SJCRH30 (cell line): ENCODE data around the gene DSCAM. TPM values are rescaled to one million over a fixed set of nuclear protein-coding genes. Genes with fewer than 3 reads are reported as not detected.

Experiments used
- DNase-seq, 2 experiments: peaks; one replicate each; pipeline ENCODE4 v3.0.0-alpha.2; 2015 to 2020
- H3K27ac ChIP-seq: fragments of 250-450 bp; sonication (Bioruptor Pico); 2 replicates; pipeline ENCODE4 v1.5.1; 2020; ENCODE audit warnings: mild to moderate bottlenecking, moderate library complexity
- H3K27me3 ChIP-seq: fragments of 250-450 bp; sonication (Bioruptor Pico); 2 replicates; pipeline ENCODE4 v1.5.1; 2020; ENCODE audit warnings: mild to moderate bottlenecking, moderate library complexity
- H3K36me3 ChIP-seq: fragments of 250-450 bp; sonication (Bioruptor Pico); 2 replicates; pipeline ENCODE4 v1.5.1; 2020; ENCODE audit warnings: mild to moderate bottlenecking, moderate library complexity
- H3K4me1 ChIP-seq: fragments of 250-450 bp; sonication (Bioruptor Pico); 2 replicates; pipeline ENCODE4 v1.5.1; 2020; ENCODE audit warnings: mild to moderate bottlenecking, moderate library complexity
- H3K4me3 ChIP-seq: fragments of 250-450 bp; sonication (Bioruptor Pico); 2 replicates; pipeline ENCODE4 v1.5.1; 2020; ENCODE audit warnings: mild to moderate bottlenecking, moderate library complexity
- H3K9me3 ChIP-seq: fragments of 250-450 bp; sonication (Bioruptor Pico); replicated peaks from 2 replicates; pipeline ENCODE4 v1.5.1; 2020; ENCODE audit warnings: mild to moderate bottlenecking, moderate library complexity
- total RNA-seq: library from RNA; depleted of rRNA; stranded (reverse); fragments of >200 nt; shearing (Covaris generic); gene quantifications from 2 replicates; pipeline ENCODE4 v1.2.3, GENCODE V29; 2014

Gene DSCAM
- total RNA-seq, 1 experiment from 2014 or later, result 0.02 TPM

- H3K9me3 ChIP-seq, result no peaks in the 10 kb centered on the region
Measured at GRCh38 chr21:40625991-40626390, 221.0 kb downstream of the DSCAM start.

DNA sequence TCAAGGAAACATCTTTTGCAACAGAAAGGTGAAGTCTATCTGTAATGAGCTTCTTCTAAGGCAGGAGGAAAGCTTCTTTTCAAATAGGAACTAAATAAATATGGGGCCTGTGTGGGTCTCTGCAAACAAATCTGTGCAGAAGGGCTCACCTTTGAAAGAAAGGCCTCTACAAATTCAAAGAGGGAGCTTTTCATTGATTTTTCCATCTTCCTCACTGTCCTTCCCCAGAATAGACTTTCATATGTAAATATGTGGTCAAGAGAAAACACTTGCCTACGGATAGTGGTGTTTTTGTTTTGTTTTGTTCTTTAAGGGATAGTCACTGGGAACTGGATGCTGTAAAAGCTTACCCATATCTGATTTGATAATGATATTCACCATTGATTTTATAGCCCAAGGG lies 223.4 kb downstream of the DSCAM start:
- H3K27me3 ChIP-seq, result peaks cover 3% of the 10 kb centered on the region; the same call in 1 of the 2 replicates
- DNase-seq, result no peak
- no peaks in the 10 kb centered on the region for H3K4me1 ChIP-seq
- H3K36me3 ChIP-seq, result no peaks in the 10 kb centered on the region
- H3K27ac ChIP-seq, result no peak overlapping the region
- H3K4me3 ChIP-seq, result no peak overlapping the region
- H3K9me3 ChIP-seq, result no peaks in the 10 kb centered on the region

More at GRCh38 chr21:40625991-40626390, 221.0 kb downstream of the DSCAM start:
- H3K4me3 ChIP-seq, result no peak overlapping the region
- no peak overlapping the region for H3K27ac ChIP-seq
- H3K27me3 ChIP-seq, result peaks cover 3% of the 10 kb centered on the region; the same call in 1 of the 2 replicates
- no peak for DNase-seq
- no peaks in the 10 kb centered on the region for H3K36me3 ChIP-seq
- no peaks in the 10 kb centered on the region for H3K4me1 ChIP-seq

GRCh38 chr21:40622531-40622930 lies 224.4 kb downstream of the DSCAM start:
- H3K9me3 ChIP-seq, result no peaks in the 10 kb centered on the region
- no peaks in the 10 kb centered on the region for H3K27me3 ChIP-seq
- H3K4me3 ChIP-seq, result no peak overlapping the region
- no peaks in the 10 kb centered on the region for H3K4me1 ChIP-seq
- no peaks in the 10 kb centered on the region for H3K36me3 ChIP-seq
- peak in 1 of 2 experiments; percentile 3 for DNase-seq
- no peak overlapping the region for H3K27ac ChIP-seq

- Histone ChIP-seq H3K4me1 (no peaks in the 10 kb centered on the region), H3K36me3 (no peaks in the 10 kb centered on the region), H3K27me3 (no peaks in the 10 kb centered on the region), H3K27ac (no peak overlapping the region), H3K9me3 (no peaks in the 10 kb centered on the region), H3K4me3 (no peak overlapping the region)
- DNase-seq, result no peak
Measured at GRCh38 chr21:40620386-40621145, 226.4 kb downstream of the DSCAM start.

DNA sequence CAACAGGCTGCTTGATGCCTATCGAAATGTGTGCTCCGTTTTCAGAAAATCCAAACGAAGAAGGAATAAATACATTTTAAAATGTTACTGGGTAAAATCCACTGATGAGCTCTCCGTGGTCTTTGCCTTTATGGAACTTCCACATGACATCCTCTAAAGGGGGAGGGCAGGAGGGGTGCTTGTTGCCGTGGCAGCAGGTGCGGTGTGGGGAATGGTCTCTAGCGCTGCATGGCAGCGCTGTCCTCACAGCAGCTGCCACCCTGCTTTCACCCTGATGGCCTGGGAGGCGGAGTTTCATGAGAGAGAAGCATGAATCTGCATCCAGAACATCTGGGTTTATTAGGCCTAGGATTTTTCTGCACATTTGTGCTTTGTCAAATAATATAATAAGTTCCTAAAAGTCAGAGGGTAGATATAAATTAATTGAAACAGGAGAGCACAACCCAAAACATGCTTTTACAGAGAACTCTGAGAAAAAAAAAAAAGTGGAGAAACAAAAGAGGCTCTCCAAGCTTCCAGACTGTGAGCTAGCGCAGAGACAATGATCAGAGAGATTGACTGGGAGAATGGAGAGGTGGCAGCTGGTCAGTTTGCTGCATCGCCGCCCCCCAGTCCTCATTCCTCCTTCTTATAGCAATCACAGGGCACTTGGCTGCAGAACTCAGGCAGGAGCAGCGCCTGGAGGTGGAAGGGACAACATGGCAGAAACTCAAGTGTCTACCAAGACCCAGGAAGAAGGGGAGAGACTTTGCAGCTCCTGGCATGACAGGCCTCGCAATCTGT lies 228.6 kb downstream of the DSCAM start:
- Histone ChIP-seq H3K4me1 (no peaks in the 10 kb centered on the region), H3K27me3 (no peaks in the 10 kb centered on the region), H3K9me3 (no peaks in the 10 kb centered on the region), H3K36me3 (no peaks in the 10 kb centered on the region), H3K27ac (no peak overlapping the region), H3K4me3 (no peak overlapping the region)
- no peak for DNase-seq

- Histone ChIP-seq H3K27ac (no peak overlapping the region), H3K36me3 (no peaks in the 10 kb centered on the region), H3K4me3 (no peak overlapping the region), H3K9me3 (no peaks in the 10 kb centered on the region), H3K27me3 (no peaks in the 10 kb centered on the region), H3K4me1 (no peaks in the 10 kb centered on the region)
- no peak for DNase-seq
Measured at GRCh38 chr21:40616377-40616704, 230.6 kb downstream of the DSCAM start.

- no peak overlapping the region for H3K27ac ChIP-seq
- no peaks in the 10 kb centered on the region for H3K4me1 ChIP-seq
- no peaks in the 10 kb centered on the region for H3K9me3 ChIP-seq
- H3K4me3 ChIP-seq, result no peak overlapping the region
- no peak for DNase-seq
- no peaks in the 10 kb centered on the region for H3K27me3 ChIP-seq
- H3K36me3 ChIP-seq, result no peaks in the 10 kb centered on the region
Measured at GRCh38 chr21:40615505-40616376, 231.2 kb downstream of the DSCAM start.

GRCh38 chr21:40613546-40614030 lies 233.4 kb downstream of the DSCAM start:
- Histone ChIP-seq H3K4me3 (no peak overlapping the region), H3K27me3 (no peaks in the 10 kb centered on the region), H3K4me1 (no peaks in the 10 kb centered on the region), H3K27ac (no peak overlapping the region), H3K9me3 (no peaks in the 10 kb centered on the region), H3K36me3 (no peaks in the 10 kb centered on the region)
- no peak for DNase-seq

- no peaks in the 10 kb centered on the region for H3K27me3 ChIP-seq
- no peaks in the 10 kb centered on the region for H3K4me1 ChIP-seq
- no peaks in the 10 kb centered on the region for H3K9me3 ChIP-seq
- H3K27ac ChIP-seq, result no peak overlapping the region
- H3K36me3 ChIP-seq, result no peaks in the 10 kb centered on the region
- no peak overlapping the region for H3K4me3 ChIP-seq
- no peak for DNase-seq
Measured at GRCh38 chr21:40610345-40610744, 236.6 kb downstream of the DSCAM start.

DNA sequence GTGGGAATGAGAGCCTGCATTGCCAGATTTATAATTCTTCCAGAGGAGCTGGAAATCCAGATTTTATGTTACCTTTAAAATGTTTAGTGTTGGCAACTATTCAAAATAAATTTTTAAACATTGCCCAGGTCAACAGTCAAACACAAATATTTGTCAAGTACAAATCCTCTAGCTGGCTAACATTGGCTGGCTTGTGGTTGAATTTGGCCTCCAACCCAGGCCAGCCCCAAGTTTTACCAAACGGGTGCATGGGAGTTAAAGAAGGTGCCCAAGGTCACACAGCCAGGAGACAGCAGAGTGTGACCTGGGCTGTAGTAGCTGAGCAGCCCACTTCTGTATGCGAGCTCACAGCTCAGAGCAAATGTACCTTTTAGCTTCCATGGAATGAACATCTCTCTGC lies 240.6 kb downstream of the DSCAM start:
- H3K36me3 ChIP-seq, result no peaks in the 10 kb centered on the region
- no peaks in the 10 kb centered on the region for H3K27me3 ChIP-seq
- no peaks in the 10 kb centered on the region for H3K9me3 ChIP-seq
- H3K27ac ChIP-seq, result no peak overlapping the region
- DNase-seq, result no peak
- no peaks in the 10 kb centered on the region for H3K4me1 ChIP-seq
- H3K4me3 ChIP-seq, result no peak overlapping the region

DNA sequence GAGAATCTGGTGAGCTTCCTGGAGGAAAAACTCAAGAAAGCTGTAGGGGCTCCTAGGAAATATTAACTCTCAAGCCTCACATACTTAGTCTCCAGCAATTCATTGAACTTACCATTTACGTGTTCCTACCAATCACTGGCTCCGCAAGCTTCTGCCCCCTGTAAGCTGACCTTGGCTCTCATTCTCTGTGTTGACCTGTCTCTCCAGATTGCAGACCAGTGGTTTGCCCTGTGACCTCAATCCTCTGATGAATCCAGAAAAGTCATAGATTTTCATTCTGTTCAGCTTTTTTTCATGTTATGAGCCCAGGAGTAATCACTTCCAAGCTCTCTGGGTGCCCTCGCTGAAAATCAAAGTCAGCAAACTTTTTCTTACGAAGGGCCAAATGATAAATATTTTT lies 241.9 kb downstream of the DSCAM start:
- no peaks in the 10 kb centered on the region for H3K27me3 ChIP-seq
- no peak for DNase-seq
- no peaks in the 10 kb centered on the region for H3K4me1 ChIP-seq
- no peak overlapping the region for H3K4me3 ChIP-seq
- H3K36me3 ChIP-seq, result no peaks in the 10 kb centered on the region
- H3K9me3 ChIP-seq, result no peaks in the 10 kb centered on the region
- H3K27ac ChIP-seq, result no peak overlapping the region

DNA sequence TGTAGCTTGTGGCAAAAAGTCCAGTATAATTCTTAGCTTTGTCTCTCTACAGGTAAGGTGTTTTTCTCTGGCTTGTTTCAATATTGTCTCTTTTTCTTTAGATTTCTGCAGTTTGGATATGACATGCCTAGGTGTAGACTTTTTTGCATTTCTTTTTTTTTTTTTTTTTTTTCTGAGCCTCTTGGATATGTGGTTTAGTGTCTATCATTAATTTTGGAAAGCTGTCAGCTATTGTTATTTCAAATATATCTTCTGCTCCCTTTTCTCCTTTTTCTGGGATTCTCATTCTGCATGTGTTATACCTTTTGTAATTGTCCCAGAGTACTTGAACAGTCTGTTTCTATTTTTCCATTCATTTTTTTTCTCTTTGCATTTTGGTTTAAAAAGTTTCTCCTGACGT lies 243.2 kb downstream of the DSCAM start:
- no peaks in the 10 kb centered on the region for H3K36me3 ChIP-seq

DNA sequence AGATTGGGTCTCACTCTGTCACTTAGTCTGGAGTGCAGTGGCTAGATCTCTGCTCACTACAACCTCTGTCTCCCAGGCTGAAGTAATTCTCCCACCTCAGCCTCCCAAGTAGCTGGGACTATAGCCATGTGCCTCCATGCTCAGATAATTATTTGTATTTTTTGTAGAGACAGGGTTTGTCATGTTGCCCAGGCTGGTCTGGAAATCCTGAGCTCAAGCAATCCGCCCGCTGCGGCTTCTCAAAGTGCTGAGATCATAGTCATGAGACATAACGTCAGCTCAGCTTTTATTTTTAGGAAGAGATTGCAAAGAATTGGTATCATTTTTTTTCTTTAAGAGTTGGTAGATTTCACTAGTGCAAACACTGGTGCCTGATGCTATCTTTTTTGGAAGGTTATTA lies 244.9 kb downstream of the DSCAM start:
- H3K36me3 ChIP-seq, result no peaks in the 10 kb centered on the region
- no peaks in the 10 kb centered on the region for H3K9me3 ChIP-seq
- H3K27ac ChIP-seq, result no peak overlapping the region
- no peak for DNase-seq
- no peaks in the 10 kb centered on the region for H3K27me3 ChIP-seq
- H3K4me3 ChIP-seq, result no peak overlapping the region
- no peaks in the 10 kb centered on the region for H3K4me1 ChIP-seq

More for the DNA sequence above, 243.2 kb downstream of the DSCAM start:
- Histone ChIP-seq H3K4me3 (no peak overlapping the region), H3K4me1 (no peaks in the 10 kb centered on the region), H3K9me3 (no peaks in the 10 kb centered on the region), H3K27ac (no peak overlapping the region), H3K27me3 (no peaks in the 10 kb centered on the region)
- no peak for DNase-seq

DNA sequence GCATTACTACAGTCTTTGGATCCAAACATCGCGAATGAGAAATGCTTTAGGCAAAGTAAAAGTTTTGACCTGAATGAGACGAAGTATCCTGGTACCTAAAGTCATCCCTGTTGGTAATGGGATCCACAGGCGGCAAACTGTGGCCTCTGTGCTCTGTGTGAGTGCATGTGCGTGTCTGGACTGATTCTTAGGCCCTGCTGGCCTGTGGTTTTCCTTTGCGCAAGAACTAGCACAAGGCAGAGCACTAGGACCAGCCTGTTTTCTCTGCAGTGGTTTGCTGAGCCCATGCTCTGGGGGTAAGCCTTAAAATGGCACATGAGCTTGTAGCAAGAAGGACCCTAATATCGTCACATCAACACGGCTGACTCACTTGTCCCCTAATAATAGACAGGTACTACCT lies 251.2 kb downstream of the DSCAM start:
- DNase-seq, result no peak
- no peak overlapping the region for H3K4me3 ChIP-seq

More for the DNA sequence above, 251.2 kb downstream of the DSCAM start:
- H3K4me1 ChIP-seq, result no peaks in the 10 kb centered on the region
- no peaks in the 10 kb centered on the region for H3K27me3 ChIP-seq
- no peaks in the 10 kb centered on the region for H3K9me3 ChIP-seq
- no peak overlapping the region for H3K27ac ChIP-seq
- no peaks in the 10 kb centered on the region for H3K36me3 ChIP-seq
